SK-N-SH (cell line): Measurements from ENCODE around the gene GRAPL.
"Not testable (repeated sequence)": the region's sequence is repeated elsewhere in the genome, so short reads cannot be mapped to it uniquely, and the experiment has no call there.

ENCODE experiments used
- CTCF ChIP-seq: fragments of 200-600 bp; sonication (generic); IDR thresholded peaks from 2 replicates; pipeline ENCODE4 v1.6.1; 2017; ENCODE audit warnings: antibody characterized with exemption, mild to moderate bottlenecking, moderate library complexity
- EP300 ChIP-seq, 2 experiments: IDR thresholded peaks; 2 replicates each; pipeline versions ENCODE4 v1.4.0 to v1.6.1; 2012; ENCODE audit warnings: borderline replicate concordance in 1 of 2, low read depth in 1 of 2, low read length in 1 of 2
- EZH2phosphoT487 ChIP-seq: fragments of 200-600 bp; sonication (generic); IDR thresholded peaks from 2 replicates; pipeline ENCODE4 v1.6.1; 2017; ENCODE audit warnings: low read depth, mixed run types, mild to moderate bottlenecking, antibody characterized with exemption, moderate library complexity, borderline replicate concordance
- FOXJ3 ChIP-seq: sonication (generic); formaldehyde crosslinking; IDR thresholded peaks from 2 replicates; pipeline ENCODE4 v1.5.1; 2020; ENCODE audit warnings: mild to moderate bottlenecking, missing genetic modification reagents
- POLR2AphosphoS5 ChIP-seq: IDR thresholded peaks from 2 replicates; pipeline ENCODE4 v1.6.1; 2012; ENCODE audit warnings: low read depth, low read length
- RAD21 ChIP-seq: IDR thresholded peaks from 2 replicates; pipeline ENCODE4 v1.6.1; 2012; ENCODE audit warnings: mild to moderate bottlenecking, low read length
- RXRA ChIP-seq: IDR thresholded peaks from 2 replicates; pipeline ENCODE4 v1.4.0; 2012; ENCODE audit warnings: low read depth, mild to moderate bottlenecking, borderline replicate concordance
- SIN3A ChIP-seq: IDR thresholded peaks from 2 replicates; pipeline ENCODE4 v1.6.1; 2012; ENCODE audit warnings: low read depth, mild to moderate bottlenecking, low read length, moderate library complexity, borderline replicate concordance
- TAF1 ChIP-seq: IDR thresholded peaks from 2 replicates; pipeline ENCODE4 v1.6.1; 2012; ENCODE audit warnings: low read depth, mild to moderate bottlenecking, low read length, moderate library complexity, borderline replicate concordance
- TEAD4 ChIP-seq: IDR thresholded peaks from 2 replicates; pipeline ENCODE4 v1.4.0; 2012; ENCODE audit warnings: mild to moderate bottlenecking, borderline replicate concordance; ENCODE audit not compliant: insufficient read depth
- TF ChIP-seq, protein P1 (sequence below): IDR thresholded peaks from 2 replicates; pipeline ENCODE4 v1.4.0; 2012; ENCODE audit warnings: low read depth
- TF ChIP-seq, protein P2 (sequence below): IDR thresholded peaks from 2 replicates; pipeline ENCODE4 v1.4.0; 2012; ENCODE audit warnings: low read depth, borderline replicate concordance
- TF ChIP-seq, protein P3 (sequence below): fragments of 150-350 bp; IDR thresholded peaks from 2 replicates; pipeline ENCODE4 v1.6.1; 2016; ENCODE audit warnings: mild to moderate bottlenecking, low read depth, low read length
- TF ChIP-seq, protein P4 (sequence below): IDR thresholded peaks from 2 replicates; pipeline ENCODE4; 2012

DNA sequence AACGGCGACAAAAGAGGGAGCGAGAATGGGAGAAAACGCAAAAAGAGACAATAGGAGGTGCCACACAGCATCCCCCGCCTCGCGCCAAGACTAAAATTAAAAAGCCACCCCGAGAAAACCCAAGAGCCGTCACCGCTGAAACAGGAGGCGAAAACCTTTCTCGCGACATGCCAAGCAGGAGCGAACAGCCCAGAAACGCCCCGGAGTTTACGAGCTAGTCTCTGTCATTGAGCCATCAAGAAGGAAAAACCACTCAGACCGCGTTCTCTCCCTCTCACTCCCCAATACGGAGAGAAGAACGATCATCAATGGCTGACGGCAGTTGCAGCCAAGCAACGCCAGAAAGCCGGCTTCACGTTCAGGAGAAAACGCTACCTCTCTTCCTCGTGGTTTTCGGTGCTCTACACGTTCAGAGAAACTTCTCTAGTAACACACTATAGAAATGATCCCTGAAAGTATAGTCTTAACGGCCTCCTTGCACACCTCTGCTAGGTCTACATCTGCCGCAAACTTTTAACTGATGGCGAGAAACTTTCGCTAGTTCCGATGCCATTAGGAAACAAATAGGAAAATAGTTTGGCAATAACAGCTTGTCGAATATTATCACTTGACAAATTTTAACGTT lies 62.5 kb downstream of the GRAPL start:
- not testable (repeated sequence) for TF ChIP-seq POLR2AphosphoS5; CTCF; TEAD4; TAF1; RAD21; EP300 (IDR thresholded peaks at IDR 0.05; ENCODE audit: borderline replicate concordance in 1 of 2, low read depth in 1 of 2, low read length in 1 of 2); FOXJ3 (CRISPR knock-in tag); EZH2phosphoT487; RXRA; SIN3A
- TF ChIP-seq, protein P1, sequence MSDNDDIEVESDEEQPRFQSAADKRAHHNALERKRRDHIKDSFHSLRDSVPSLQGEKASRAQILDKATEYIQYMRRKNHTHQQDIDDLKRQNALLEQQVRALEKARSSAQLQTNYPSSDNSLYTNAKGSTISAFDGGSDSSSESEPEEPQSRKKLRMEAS = not testable (repeated sequence)
- TF ChIP-seq, protein P2, sequence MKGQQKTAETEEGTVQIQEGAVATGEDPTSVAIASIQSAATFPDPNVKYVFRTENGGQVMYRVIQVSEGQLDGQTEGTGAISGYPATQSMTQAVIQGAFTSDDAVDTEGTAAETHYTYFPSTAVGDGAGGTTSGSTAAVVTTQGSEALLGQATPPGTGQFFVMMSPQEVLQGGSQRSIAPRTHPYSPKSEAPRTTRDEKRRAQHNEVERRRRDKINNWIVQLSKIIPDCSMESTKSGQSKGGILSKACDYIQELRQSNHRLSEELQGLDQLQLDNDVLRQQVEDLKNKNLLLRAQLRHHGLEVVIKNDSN = not testable (repeated sequence)
- TF ChIP-seq, protein P3, sequence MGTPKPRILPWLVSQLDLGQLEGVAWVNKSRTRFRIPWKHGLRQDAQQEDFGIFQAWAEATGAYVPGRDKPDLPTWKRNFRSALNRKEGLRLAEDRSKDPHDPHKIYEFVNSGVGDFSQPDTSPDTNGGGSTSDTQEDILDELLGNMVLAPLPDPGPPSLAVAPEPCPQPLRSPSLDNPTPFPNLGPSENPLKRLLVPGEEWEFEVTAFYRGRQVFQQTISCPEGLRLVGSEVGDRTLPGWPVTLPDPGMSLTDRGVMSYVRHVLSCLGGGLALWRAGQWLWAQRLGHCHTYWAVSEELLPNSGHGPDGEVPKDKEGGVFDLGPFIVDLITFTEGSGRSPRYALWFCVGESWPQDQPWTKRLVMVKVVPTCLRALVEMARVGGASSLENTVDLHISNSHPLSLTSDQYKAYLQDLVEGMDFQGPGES = not testable (repeated sequence)
- TF ChIP-seq, protein P4, sequence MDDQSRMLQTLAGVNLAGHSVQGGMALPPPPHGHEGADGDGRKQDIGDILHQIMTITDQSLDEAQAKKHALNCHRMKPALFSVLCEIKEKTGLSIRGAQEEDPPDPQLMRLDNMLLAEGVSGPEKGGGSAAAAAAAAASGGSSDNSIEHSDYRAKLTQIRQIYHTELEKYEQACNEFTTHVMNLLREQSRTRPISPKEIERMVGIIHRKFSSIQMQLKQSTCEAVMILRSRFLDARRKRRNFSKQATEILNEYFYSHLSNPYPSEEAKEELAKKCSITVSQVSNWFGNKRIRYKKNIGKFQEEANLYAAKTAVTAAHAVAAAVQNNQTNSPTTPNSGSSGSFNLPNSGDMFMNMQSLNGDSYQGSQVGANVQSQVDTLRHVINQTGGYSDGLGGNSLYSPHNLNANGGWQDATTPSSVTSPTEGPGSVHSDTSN = not testable (repeated sequence)
